Amygdala (tissue), 56 donors: Measurements from ENCODE around the gene IL9.

ENCODE experiments used
- DNase-seq, 56 donors: peaks; one replicate each; lab custom pipeline; 2025; lab: John Stamatoyannopoulos, UW

IL9 gene

DNA sequence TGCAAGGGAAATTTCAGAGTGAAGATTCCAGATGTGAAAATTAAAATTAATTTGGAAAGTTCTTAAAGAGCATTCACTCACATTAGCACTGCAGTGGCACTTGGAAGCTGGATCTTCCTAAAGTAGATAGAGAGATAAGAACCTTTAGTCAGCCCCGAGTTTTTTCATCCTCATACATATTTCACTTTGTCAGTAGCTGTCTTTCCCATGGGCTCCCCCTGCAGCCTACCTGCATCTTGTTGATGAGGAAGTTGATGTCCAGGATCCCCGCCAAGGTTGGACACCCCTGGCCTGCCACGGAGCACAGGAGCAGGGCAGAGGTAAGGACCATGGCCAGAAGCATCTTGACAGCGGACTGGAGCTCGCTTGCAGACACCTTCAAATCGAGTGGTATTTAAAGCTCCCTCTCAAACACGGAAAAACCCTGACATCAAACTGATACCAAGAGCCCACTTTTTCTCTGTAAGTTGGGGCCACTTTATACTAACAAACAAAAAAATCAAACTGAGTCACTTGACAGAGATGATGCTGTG, at the start of gene IL9:
TSS of gene IL9 (minus strand) at position 368 of the 533 bp plus-strand sequence. CDS start at position 343, 25 bp downstream.
- no peak for DNase-seq

- peak in 16 of 56 donors; percentile 1 to 79 (median 15) for DNase-seq
These were observed 49.4 kb upstream of the IL9 start for GRCh38 chr5:135944967-135945560.

GRCh38 chr5:135944564-135944963, 48.9 kb upstream of the IL9 start:
- DNase-seq = no peak

DNA sequence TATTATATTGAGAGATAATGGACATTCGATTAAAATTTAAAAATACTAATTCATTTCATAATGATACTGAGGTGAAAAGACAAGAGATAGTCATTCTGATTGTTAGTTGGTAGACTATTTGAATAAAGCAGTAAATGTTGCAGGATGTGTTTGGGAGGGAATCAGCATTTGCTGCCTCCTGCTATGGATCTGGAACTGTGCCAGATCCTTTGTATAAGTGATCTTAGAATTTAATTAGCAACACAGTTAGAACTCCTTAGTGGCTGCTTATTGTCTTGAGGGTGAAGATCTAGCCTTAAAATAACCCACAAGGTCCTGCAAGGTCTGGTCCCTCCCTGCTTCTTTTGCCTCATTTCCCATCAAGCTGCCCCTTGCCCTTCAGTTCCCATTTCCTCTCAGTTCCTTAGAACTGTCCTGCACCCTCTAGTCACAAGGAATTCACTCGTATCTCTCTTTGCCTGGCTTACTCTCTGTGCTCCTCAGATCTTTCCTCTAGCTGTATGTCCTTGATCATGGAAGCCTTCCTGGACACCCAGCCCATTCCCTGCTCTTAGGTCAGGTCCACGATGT, 46.6 kb upstream of the IL9 start:
- DNase-seq = no peak

- no peak for DNase-seq
These were observed 46.1 kb upstream of the IL9 start for GRCh38 chr5:135941711-135942110.

DNA sequence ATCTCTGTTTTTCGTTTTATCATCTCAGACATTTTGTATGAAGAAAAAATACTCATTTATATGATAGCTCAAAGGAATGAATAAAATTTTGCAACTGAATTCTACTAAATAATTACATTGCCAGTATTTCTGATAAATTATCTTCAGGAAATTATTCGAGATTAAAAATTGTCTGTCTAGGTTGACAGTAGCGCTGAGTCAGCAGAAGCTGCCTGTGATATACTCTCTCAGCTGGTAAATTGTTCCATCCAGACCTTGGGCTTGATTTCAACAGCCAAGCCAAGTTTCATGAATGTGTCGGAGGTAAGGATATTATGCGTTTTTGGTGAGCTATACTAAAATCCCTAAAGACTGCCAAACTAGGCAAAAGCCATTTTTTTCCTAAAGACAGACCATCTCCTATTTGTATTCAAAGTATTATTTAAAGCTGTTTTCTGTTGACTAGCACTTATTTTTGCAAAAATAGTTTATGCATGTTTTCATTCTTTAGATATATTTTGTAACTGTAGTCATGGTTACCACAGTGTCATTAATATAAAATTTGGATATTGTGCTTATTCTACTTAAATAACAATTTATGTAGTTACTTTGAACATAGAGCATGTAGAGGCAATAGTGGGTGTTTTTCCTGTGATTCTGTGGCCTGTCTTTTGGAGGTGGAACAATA, 41.7 kb upstream of the IL9 start:
- DNase-seq = no peak

GRCh38 chr5:135934939-135935338, 39.3 kb upstream of the IL9 start:
- DNase-seq = no peak

- DNase-seq = no peak
These were observed 35.3 kb upstream of the IL9 start for GRCh38 chr5:135930949-135931295.

DNA sequence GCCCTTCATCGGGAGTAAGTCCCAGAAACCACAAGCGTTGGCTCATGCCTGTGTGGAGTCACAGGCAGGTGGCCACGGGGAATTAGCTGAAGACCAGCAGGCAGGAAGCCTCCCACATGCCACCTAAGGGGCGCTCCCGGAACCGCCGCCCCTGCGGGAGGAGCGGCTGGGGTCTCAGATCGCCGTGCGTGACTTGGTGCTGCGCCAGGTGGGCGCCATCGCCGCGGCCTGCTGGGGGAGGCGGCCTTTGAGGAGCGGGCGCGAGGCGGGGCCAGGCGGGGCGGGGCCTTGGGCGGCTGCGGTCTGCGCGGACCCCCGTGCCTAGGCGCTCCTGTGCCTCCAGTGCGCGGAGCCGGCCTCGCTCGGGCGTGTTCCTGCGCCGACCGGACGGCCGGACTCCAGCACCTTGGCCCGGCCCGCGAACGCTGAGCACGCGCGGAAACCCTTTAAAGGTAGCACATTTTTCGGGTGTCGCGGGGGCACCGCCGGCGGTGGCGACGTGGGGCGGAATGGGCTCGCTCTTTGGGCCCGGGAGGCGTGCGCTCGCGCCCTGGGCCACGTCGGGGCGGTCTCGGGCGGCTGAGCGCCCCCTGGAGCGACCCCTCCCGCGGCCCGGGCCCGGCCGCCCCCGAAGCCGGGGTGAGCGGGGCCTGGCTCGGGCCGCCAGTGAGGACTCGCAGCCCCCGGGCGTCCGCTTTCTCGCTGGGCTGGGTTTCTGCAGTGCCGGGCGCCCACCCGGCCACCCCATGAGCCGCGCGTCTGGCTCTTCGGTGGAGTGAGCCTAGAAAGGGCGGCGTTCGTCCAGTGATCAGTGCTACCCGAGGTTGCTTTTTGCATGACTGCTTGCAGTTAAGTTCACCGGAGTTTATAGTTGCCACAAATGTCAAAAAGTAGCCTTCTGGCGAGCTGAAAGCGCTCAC, 34.6 kb upstream of the IL9 start:
- DNase-seq = peak in 1 of 56 donors; percentile 4

DNA sequence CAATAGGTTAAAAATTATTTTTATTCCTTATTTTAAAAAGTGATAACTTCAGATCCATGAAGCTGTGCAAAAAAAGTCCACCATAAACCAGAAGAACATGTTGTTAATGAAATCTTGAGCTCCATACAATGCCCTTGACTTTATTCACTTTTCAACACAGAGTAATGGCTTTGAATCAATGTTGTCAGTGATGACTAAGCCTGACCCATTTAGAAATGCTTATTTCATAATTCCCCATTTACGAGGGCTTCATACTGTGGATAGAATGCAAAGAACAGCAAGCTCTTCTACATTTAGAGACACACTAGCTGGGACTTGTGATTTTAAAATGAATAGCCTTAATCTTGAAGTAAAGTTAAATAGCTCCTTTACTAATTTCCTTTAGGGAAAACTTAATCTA, 25.7 kb upstream of the IL9 start:
- no peak for DNase-seq

DNA sequence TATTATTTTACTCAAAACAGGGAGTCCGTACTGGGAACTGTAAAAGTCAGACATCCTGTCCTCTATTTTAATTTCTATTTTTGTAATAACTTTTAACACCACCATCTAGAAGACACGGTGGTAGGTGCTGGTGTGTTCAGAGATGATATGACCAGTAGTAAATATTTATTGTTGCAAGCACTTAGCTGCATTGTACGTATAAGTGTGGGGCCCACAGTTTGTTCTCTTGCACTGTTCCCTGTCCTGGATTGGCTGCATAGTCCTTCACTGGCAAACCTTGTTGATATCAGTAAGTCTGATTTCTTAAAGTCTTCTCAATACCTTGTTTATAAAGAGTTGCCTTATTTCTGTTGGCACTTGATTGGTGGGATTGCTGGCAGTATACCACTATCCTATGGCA, 24.6 kb upstream of the IL9 start:
- no peak for DNase-seq

DNA sequence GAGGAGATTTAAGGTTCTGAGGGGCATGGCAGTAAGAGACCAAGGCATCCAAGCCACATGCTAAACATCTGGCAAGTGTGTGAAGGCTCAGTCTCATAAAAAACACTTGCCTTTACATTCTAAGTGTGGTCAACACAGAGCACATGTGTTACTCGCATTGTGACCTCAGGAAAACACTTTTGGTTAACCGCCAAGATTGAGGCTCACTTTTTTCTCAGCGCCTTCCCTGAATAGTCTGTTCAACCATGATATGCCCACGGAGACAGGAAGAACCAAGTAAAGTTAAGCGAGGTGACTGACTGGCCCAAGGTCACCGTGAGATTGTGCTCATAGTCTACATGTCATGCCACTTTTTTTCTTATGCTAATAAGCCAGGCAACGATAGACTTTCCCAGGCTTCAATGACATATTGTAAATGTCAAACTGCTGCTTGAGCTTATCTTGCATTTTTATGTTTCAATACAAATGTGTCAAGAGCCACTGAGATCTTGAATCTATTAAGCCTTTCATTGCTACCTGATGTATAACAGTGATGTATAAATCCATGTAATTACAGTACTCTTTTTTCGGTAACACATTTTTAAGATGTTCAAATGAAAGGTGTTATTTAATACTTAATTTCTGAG, 21.1 kb upstream of the IL9 start:
- no peak for DNase-seq

DNA sequence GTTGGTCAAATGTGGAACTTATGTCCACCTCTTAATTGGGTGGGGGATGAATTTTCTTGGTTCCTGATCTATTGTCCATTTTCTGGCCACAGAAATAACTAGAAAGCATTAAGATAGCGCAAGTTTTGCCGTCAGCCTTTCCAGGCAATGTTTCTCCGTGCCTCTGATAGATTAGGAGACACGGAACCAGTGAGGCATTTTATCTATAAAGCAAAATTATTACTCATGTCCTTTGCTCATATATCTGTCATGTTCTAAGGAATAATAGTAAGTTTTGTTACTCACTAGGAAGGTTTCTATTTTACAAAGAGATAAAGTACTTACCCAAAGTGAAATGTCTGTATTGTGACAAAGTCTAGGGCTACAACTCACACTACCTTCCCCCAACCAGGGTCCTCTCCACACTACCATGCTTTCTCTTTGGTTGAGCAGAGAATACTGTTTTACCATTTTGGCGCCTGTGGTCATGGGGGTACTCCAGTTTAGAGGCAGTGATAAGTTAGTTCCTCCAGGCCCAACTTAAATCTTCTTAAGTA, 19.9 kb upstream of the IL9 start:
- DNase-seq = no peak

DNA sequence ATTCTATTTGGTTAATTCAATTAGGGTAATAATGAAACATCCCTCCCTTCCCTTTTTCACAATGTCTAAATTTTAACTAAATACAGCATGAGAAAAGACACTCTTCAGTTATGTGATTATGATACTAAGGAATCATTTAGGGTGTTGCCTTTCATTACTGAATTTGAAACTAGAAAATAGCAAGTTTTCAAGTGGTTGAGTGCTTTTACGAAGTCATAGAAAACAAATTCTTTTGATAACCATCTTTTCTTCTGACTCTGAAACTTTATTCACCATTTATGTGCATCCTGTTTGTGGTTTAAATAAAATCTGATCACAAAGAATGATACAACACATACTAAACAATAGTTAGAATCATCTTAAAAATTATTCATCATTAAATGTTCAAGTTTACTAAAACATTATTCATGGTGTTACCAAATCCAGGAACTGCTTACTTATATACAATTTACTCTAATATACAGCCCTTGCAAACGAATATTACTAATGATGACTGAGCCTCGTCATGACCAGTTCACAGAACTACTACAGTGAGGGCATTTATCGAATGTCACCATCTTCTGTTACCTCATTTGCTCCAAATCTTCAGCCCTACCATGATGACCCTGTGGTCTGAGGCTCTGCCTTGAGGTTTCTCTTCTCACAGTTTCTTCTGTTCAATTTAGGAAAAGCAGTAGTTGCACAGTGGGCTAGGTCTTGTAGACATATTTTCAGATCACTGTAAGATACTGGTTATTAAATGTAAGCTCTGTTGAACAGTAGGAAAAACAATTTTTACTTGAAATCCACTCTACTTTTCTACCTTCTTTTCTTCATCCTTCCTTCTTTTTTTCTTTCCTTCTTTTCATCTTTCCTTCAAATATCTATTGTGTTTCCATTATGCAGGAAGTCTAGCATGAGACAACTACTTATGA, 18.3 kb upstream of the IL9 start:
- DNase-seq = no peak

DNA sequence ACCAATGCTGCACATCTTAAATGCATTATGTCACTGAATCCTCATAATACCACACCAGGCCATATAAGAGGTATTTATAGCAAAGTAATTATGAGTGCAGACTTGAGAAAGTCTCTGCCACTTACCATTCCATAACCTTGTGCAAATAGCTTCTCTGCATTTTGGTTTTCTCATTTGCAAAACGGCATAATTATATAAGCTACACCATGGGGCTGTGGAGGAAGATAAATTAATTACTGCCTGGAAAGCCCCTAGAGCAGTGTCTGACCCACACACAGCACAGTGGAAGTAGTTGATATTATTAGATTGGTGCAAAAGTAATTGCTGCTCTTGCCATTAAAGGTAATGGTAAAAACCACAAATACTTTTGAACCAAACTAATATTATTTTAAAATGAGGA, 9.5 kb upstream of the IL9 start:
- no peak for DNase-seq

- DNase-seq = no peak
These were observed 6.0 kb upstream of the IL9 start for GRCh38 chr5:135901633-135902032.

DNA sequence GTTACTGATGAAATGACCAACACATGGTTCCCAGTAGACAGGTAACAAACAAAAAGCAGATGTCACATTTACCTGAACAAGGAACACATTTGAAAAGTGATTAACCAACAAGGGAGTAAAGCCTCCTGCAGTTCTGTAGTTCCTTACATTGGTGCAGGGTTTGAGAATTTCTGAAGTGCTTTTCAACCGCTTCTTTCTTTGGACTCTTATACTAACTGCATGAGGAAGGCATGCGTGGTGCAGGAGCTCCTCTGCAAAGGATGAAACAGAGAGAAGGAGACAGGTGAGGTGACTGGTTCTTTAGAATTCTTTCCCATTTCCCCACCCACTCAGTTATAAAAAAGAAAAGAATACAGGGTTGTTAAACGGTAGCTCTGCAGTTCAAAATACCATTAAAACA, 4.6 kb upstream of the IL9 start:
- no peak for DNase-seq

GRCh38 chr5:135898651-135899050, 3.0 kb upstream of the IL9 start:
- no peak for DNase-seq

DNA sequence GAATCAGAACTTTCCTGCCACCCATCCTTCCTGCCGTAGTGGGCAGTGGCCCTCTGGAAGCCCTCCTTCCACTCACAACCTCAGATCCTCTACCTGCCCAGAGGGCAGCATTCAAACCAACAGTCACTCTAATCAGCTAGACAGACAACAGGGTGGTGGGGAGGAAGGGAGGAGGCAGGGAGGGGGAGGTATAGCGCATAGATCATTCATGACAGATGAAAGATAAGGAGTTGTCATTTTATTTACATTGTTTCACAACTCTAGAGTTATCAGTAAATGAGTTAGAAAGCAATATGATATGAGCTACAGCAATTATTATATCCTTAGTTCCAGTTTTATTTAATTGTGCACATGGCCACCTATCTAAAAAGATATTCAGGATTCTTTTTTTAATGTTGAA, 852 bp downstream of the IL9 start:
- DNase-seq = no peak
